Prostate gland (tissue), 2 donors: ENCODE data around the gene MPZL2.

Experiments used
- POLR2A ChIP-seq: fragments of 450-650 bp; IDR thresholded peaks from one replicate; pipeline ENCODE4 v1.6.1; 2016; ENCODE audit warnings: antibody characterized with exemption, mild to moderate bottlenecking
- TF ChIP-seq, protein P1 (sequence below), 4 experiments: fragments of 200-600 bp in 2 of 4; fragments of 450-650 bp in 2 of 4; sonication (generic) in 2 of 4; IDR thresholded peaks; 1 replicate in 3 of 4; 2 replicates in 1 of 4; pipeline ENCODE4 v1.5.1; 2016 to 2019; ENCODE audit warnings: antibody characterized with exemption in 4 of 4, mild to moderate bottlenecking in 2 of 4, moderate library complexity in 2 of 4

DNA sequence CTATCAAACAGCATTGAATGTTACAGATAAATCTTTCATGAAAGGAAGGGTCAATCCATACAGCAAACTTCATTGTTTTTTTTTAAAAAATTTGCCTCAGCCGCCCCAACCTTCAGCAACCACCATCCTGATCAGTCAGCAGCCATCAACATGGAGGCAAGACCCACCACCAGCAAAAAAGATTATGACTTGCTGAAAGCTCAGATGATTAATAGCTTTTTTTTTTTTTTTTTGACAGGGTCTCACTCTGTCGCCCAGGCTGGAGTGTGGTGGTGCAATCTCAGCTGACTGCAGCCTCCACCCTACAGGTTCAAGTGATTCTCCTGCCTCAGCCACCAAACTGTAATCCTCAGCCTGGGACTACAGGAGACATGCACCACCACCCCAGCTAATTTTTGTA is 22.4 kb upstream of the MPZL2 start:
- TF ChIP-seq, protein P1, sequence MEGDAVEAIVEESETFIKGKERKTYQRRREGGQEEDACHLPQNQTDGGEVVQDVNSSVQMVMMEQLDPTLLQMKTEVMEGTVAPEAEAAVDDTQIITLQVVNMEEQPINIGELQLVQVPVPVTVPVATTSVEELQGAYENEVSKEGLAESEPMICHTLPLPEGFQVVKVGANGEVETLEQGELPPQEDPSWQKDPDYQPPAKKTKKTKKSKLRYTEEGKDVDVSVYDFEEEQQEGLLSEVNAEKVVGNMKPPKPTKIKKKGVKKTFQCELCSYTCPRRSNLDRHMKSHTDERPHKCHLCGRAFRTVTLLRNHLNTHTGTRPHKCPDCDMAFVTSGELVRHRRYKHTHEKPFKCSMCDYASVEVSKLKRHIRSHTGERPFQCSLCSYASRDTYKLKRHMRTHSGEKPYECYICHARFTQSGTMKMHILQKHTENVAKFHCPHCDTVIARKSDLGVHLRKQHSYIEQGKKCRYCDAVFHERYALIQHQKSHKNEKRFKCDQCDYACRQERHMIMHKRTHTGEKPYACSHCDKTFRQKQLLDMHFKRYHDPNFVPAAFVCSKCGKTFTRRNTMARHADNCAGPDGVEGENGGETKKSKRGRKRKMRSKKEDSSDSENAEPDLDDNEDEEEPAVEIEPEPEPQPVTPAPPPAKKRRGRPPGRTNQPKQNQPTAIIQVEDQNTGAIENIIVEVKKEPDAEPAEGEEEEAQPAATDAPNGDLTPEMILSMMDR (IDR thresholded peaks at IDR 0.05) = no peak
- no peak for TF ChIP-seq POLR2A
